Measurements from ENCODE around the gene PRSS33.

DNA sequence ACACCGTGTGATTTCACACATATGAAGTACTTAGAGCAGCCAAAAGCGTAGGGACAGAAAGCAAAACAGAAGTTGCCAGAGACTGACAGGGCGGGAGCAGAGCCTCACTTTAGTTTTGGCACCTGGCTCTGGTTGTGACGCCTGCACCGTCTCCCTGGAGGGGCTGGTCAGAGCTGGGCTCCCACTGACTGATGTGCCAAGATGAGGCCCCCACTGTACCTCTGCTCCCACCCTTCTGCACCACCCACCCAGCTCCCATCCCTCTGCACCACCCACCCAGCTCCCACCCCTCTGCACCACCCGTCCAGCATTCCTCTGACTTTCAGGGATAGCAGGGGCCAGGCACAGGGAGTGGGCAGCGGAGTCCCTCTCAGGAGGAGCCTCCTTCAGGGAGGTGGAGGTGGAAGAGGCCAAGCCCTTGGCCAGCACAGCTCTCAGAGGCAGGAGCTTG lies 26.4 kb upstream of the PRSS33 start:
- TF ChIP-seq, protein P1, sequence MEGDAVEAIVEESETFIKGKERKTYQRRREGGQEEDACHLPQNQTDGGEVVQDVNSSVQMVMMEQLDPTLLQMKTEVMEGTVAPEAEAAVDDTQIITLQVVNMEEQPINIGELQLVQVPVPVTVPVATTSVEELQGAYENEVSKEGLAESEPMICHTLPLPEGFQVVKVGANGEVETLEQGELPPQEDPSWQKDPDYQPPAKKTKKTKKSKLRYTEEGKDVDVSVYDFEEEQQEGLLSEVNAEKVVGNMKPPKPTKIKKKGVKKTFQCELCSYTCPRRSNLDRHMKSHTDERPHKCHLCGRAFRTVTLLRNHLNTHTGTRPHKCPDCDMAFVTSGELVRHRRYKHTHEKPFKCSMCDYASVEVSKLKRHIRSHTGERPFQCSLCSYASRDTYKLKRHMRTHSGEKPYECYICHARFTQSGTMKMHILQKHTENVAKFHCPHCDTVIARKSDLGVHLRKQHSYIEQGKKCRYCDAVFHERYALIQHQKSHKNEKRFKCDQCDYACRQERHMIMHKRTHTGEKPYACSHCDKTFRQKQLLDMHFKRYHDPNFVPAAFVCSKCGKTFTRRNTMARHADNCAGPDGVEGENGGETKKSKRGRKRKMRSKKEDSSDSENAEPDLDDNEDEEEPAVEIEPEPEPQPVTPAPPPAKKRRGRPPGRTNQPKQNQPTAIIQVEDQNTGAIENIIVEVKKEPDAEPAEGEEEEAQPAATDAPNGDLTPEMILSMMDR (conservative IDR thresholded peaks at IDR 0.05; ENCODE audit: low read depth, low read length) = no peak
- no peak for TF ChIP-seq EZH2 (IDR thresholded peaks at IDR 0.05; ENCODE audit: borderline replicate concordance, low read depth, low read length, poor library complexity, severe bottlenecking)
